ENCODE measurements around the gene RASSF3.

Gene RASSF3

GRCh38 chr12:64716839-64717455, 106.7 kb downstream of the RASSF3 start:
- no peak overlapping the region for H3K4me3 ChIP-seq (replicated peaks in 1 of 2; ENCODE audit: low read depth in 2 of 2, low read length in 2 of 2)
- no peak for DNase-seq (ENCODE audit: low read depth in 2 of 2)
- no peak for TF ChIP-seq CTCF (IDR thresholded peaks at IDR 0.05; ENCODE audit: low read depth, low read length)

- no peak for DNase-seq (ENCODE audit: low read depth in 2 of 2)
- H3K4me3 ChIP-seq (replicated peaks in 1 of 2; ENCODE audit: low read depth in 2 of 2, low read length in 2 of 2): no peak overlapping the region
- no peak for TF ChIP-seq CTCF (IDR thresholded peaks at IDR 0.05; ENCODE audit: low read depth, low read length)
Observed at GRCh38 chr12:64718649-64719048, 108.4 kb downstream of the RASSF3 start.

GRCh38 chr12:64720884-64721283, 110.6 kb downstream of the RASSF3 start:
- no peak for DNase-seq (ENCODE audit: low read depth in 2 of 2)
- TF ChIP-seq CTCF (IDR thresholded peaks at IDR 0.05; ENCODE audit: low read depth, low read length): no peak

GRCh38 chr12:64722835-64723234, 112.5 kb downstream of the RASSF3 start:
- DNase-seq (ENCODE audit: low read depth in 2 of 2): no peak
- no peak for TF ChIP-seq CTCF (IDR thresholded peaks at IDR 0.05; ENCODE audit: low read depth, low read length)
- H3K4me3 ChIP-seq (replicated peaks in 1 of 2; ENCODE audit: low read depth in 2 of 2, low read length in 2 of 2): no peak overlapping the region

More at GRCh38 chr12:64720884-64721283, 110.6 kb downstream of the RASSF3 start:
- no peak overlapping the region for H3K4me3 ChIP-seq (replicated peaks in 1 of 2; ENCODE audit: low read depth in 2 of 2, low read length in 2 of 2)

- TF ChIP-seq CTCF (IDR thresholded peaks at IDR 0.05; ENCODE audit: low read depth, low read length): no peak
- no peak overlapping the region for H3K4me3 ChIP-seq (replicated peaks in 1 of 2; ENCODE audit: low read depth in 2 of 2, low read length in 2 of 2)
- DNase-seq (ENCODE audit: low read depth in 2 of 2): no peak
Observed at GRCh38 chr12:64723630-64724029, 113.3 kb downstream of the RASSF3 start.

- no peak overlapping the region for H3K4me3 ChIP-seq (replicated peaks in 1 of 2; ENCODE audit: low read depth in 2 of 2, low read length in 2 of 2)
- no peak for DNase-seq (ENCODE audit: low read depth in 2 of 2)
- no peak for TF ChIP-seq CTCF (IDR thresholded peaks at IDR 0.05; ENCODE audit: low read depth, low read length)
Observed at GRCh38 chr12:64724201-64724745, 114.0 kb downstream of the RASSF3 start.
